ENCODE results near the gene HNRNPC. TPM values are rescaled to one million over a fixed set of nuclear protein-coding genes. Genes with fewer than 3 reads are reported as not detected.

The HNRNPC gene
- total and polyA plus RNA-seq, 2 of the 8 experiments (the other 6 are each of a cell fraction or from before 2014, with no cell fraction given): 781 to 1,207 TPM

GRCh38 chr14:21234112-21234511 lies 35.1 kb downstream of the HNRNPC start (continued):
- TF ChIP-seq, protein P1, sequence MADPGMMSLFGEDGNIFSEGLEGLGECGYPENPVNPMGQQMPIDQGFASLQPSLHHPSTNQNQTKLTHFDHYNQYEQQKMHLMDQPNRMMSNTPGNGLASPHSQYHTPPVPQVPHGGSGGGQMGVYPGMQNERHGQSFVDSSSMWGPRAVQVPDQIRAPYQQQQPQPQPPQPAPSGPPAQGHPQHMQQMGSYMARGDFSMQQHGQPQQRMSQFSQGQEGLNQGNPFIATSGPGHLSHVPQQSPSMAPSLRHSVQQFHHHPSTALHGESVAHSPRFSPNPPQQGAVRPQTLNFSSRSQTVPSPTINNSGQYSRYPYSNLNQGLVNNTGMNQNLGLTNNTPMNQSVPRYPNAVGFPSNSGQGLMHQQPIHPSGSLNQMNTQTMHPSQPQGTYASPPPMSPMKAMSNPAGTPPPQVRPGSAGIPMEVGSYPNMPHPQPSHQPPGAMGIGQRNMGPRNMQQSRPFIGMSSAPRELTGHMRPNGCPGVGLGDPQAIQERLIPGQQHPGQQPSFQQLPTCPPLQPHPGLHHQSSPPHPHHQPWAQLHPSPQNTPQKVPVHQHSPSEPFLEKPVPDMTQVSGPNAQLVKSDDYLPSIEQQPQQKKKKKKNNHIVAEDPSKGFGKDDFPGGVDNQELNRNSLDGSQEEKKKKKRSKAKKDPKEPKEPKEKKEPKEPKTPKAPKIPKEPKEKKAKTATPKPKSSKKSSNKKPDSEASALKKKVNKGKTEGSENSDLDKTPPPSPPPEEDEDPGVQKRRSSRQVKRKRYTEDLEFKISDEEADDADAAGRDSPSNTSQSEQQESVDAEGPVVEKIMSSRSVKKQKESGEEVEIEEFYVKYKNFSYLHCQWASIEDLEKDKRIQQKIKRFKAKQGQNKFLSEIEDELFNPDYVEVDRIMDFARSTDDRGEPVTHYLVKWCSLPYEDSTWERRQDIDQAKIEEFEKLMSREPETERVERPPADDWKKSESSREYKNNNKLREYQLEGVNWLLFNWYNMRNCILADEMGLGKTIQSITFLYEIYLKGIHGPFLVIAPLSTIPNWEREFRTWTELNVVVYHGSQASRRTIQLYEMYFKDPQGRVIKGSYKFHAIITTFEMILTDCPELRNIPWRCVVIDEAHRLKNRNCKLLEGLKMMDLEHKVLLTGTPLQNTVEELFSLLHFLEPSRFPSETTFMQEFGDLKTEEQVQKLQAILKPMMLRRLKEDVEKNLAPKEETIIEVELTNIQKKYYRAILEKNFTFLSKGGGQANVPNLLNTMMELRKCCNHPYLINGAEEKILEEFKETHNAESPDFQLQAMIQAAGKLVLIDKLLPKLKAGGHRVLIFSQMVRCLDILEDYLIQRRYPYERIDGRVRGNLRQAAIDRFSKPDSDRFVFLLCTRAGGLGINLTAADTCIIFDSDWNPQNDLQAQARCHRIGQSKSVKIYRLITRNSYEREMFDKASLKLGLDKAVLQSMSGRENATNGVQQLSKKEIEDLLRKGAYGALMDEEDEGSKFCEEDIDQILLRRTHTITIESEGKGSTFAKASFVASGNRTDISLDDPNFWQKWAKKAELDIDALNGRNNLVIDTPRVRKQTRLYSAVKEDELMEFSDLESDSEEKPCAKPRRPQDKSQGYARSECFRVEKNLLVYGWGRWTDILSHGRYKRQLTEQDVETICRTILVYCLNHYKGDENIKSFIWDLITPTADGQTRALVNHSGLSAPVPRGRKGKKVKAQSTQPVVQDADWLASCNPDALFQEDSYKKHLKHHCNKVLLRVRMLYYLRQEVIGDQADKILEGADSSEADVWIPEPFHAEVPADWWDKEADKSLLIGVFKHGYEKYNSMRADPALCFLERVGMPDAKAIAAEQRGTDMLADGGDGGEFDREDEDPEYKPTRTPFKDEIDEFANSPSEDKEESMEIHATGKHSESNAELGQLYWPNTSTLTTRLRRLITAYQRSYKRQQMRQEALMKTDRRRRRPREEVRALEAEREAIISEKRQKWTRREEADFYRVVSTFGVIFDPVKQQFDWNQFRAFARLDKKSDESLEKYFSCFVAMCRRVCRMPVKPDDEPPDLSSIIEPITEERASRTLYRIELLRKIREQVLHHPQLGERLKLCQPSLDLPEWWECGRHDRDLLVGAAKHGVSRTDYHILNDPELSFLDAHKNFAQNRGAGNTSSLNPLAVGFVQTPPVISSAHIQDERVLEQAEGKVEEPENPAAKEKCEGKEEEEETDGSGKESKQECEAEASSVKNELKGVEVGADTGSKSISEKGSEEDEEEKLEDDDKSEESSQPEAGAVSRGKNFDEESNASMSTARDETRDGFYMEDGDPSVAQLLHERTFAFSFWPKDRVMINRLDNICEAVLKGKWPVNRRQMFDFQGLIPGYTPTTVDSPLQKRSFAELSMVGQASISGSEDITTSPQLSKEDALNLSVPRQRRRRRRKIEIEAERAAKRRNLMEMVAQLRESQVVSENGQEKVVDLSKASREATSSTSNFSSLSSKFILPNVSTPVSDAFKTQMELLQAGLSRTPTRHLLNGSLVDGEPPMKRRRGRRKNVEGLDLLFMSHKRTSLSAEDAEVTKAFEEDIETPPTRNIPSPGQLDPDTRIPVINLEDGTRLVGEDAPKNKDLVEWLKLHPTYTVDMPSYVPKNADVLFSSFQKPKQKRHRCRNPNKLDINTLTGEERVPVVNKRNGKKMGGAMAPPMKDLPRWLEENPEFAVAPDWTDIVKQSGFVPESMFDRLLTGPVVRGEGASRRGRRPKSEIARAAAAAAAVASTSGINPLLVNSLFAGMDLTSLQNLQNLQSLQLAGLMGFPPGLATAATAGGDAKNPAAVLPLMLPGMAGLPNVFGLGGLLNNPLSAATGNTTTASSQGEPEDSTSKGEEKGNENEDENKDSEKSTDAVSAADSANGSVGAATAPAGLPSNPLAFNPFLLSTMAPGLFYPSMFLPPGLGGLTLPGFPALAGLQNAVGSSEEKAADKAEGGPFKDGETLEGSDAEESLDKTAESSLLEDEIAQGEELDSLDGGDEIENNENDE (IDR thresholded peaks at IDR 0.05; ENCODE audit: insufficient replicate concordance, low read length): no peak
- no peak for TF ChIP-seq HDAC6 (IDR thresholded peaks at IDR 0.05; ENCODE audit: low read depth, low read length)
- no peak for TF ChIP-seq HDAC2 (IDR thresholded peaks at IDR 0.05; ENCODE audit: borderline replicate concordance in 1 of 2, low read depth in 2 of 2, low read length in 2 of 2)
- TF ChIP-seq RNF2 (IDR thresholded peaks at IDR 0.05; ENCODE audit: borderline replicate concordance, low read depth, low read length, missing control alignments, poor library complexity, severe bottlenecking): no peak
- TF ChIP-seq MAX (IDR thresholded peaks at IDR 0.05): no peak
- no peak for TF ChIP-seq KDM1A (IDR thresholded peaks at IDR 0.05; ENCODE audit: borderline replicate concordance, low read length)
- TF ChIP-seq SUZ12 (IDR thresholded peaks at IDR 0.05; ENCODE audit: low read length): no peak
- TF ChIP-seq EP300 (IDR thresholded peaks at IDR 0.05; ENCODE audit: borderline replicate concordance in 1 of 2, low read depth in 2 of 2, low read length in 2 of 2): no peak
- no peak for TF ChIP-seq BCL11A (IDR thresholded peaks at IDR 0.05; ENCODE audit: low read depth in 2 of 2, low read length in 2 of 2)
- TF ChIP-seq PHF8 (conservative IDR thresholded peaks at IDR 0.05; ENCODE audit: low read depth, low read length): no peak

Measured in H1 (cell line).